ENCODE data around the gene SERPINB8. TPM values are rescaled to one million over a fixed set of nuclear protein-coding genes. Genes with fewer than 3 reads are reported as not detected.

Gene SERPINB8
- total RNA-seq, 4 donors from 2014 or later = 6.4 to 16.6 (median 11.5) TPM

DNA sequence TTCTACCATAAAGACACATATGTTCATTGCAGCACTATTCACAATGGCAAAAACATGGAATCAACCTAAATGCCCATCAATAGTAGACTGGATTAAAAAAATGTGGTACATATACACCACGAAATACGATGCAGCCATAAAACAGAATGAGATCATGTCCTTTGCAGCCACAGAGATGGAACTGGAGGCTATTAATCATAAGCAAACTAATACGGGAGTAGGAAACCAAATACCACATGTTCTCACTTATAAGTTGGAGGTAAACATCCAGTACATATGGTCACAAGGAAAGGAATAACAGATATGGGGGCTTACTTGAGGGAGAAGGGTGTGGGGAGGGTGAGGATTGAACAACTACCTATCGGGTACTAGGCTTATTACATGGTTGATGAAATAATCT lies 13.1 kb upstream of the SERPINB8 start:
- no peak overlapping the region for H3K27ac ChIP-seq
- TF ChIP-seq CTCF (IDR thresholded peaks at IDR 0.05) (no peak), EP300 (IDR thresholded peaks at IDR 0.05) (no peak), POLR2AphosphoS5 (IDR thresholded peaks at IDR 0.05) (no peak), POLR2A (IDR thresholded peaks at IDR 0.05) (no peak)
- no peaks in the 10 kb centered on the region for H3K9me3 ChIP-seq
- H3K4me1 ChIP-seq = no peaks in the 10 kb centered on the region
- no peak overlapping the region for H3K4me3 ChIP-seq
- 52 to 71% methylated on average over 3 to 4 of the region's 4 CpGs for WGBS, 2 donors (ENCODE audit: low coverage in 1 of 2)
- no peaks in the 10 kb centered on the region for H3K36me3 ChIP-seq
- no peak for ATAC-seq
- H3K27me3 ChIP-seq = peaks cover 34% of the 10 kb centered on the region

- WGBS, 2 donors (ENCODE audit: low coverage in 1 of 2) = 78% methylated on average over 1 of the region's 1 CpG; no CpG with 5 or more reads in 1 of the 2 donors
- H3K9me3 ChIP-seq = no peaks in the 10 kb centered on the region
- no peak for ATAC-seq
- H3K36me3 ChIP-seq = no peaks in the 10 kb centered on the region
- no peaks in the 10 kb centered on the region for H3K4me1 ChIP-seq
- no peak overlapping the region for H3K27ac ChIP-seq
- peaks cover 40% of the 10 kb centered on the region for H3K27me3 ChIP-seq
- no peak for TF ChIP-seq POLR2A (IDR thresholded peaks at IDR 0.05)
- TF ChIP-seq CTCF (IDR thresholded peaks at IDR 0.05) = no peak
- TF ChIP-seq POLR2AphosphoS5 (IDR thresholded peaks at IDR 0.05) = no peak
- no peak overlapping the region for H3K4me3 ChIP-seq
Measured at GRCh38 chr18:63960891-63961290, 9.0 kb upstream of the SERPINB8 start.

DNA sequence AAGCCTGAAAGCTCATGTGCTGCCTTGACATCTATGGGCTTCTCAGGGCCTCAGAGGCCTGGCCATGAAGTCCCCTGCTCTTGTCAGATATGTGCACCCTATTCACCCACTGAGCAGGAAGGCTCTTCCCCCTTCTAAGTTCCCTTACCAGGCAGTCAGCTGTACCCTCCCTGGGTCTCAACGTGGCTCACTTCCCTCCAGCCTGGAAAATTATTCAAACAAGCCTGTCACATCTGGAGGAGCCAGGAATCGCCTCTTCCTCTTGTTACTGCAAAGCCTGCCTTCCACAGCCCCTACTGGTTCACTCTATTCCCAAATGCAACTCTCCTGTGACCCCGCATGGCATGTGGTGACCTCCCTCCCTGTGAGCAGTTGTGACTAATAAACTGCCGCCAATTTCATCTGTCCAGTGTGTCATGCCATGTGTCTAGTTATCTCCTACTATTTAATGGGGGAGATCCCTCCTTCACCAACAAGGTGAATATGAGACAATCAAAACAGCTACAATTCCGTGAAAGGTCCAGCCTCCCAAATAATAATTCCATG lies 8.4 kb upstream of the SERPINB8 start:
- no peak for ATAC-seq
- peaks cover 34% of the 10 kb centered on the region for H3K27me3 ChIP-seq
- WGBS, 2 donors (ENCODE audit: low coverage in 1 of 2) = 36 to 61% methylated on average over 2 to 5 of the region's 5 CpGs
- no peaks in the 10 kb centered on the region for H3K4me1 ChIP-seq
- no peaks in the 10 kb centered on the region for H3K36me3 ChIP-seq
- no peak overlapping the region for H3K27ac ChIP-seq
- H3K4me3 ChIP-seq = no peak overlapping the region
- TF ChIP-seq POLR2A (IDR thresholded peaks at IDR 0.05) (no peak), CTCF (IDR thresholded peaks at IDR 0.05) (no peak), EP300 (IDR thresholded peaks at IDR 0.05) (no peak), POLR2AphosphoS5 (IDR thresholded peaks at IDR 0.05) (no peak)
- H3K9me3 ChIP-seq = no peaks in the 10 kb centered on the region

- ATAC-seq = no peak
- 29% methylated on average over 1 of the region's 1 CpG; no CpG with 5 or more reads in 1 of the 2 donors for WGBS, 2 donors (ENCODE audit: low coverage in 1 of 2)
- H3K4me3 ChIP-seq = no peak overlapping the region
- H3K9me3 ChIP-seq = no peaks in the 10 kb centered on the region
- H3K27ac ChIP-seq = no peak overlapping the region
- H3K36me3 ChIP-seq = no peaks in the 10 kb centered on the region
- H3K4me1 ChIP-seq = no peaks in the 10 kb centered on the region
- H3K27me3 ChIP-seq = peaks cover 31% of the 10 kb centered on the region
- TF ChIP-seq POLR2A (IDR thresholded peaks at IDR 0.05) (no peak), POLR2AphosphoS5 (IDR thresholded peaks at IDR 0.05) (no peak), CTCF (IDR thresholded peaks at IDR 0.05) (no peak), EP300 (IDR thresholded peaks at IDR 0.05) (no peak)
Measured at GRCh38 chr18:63962137-63962536, 7.7 kb upstream of the SERPINB8 start.

DNA sequence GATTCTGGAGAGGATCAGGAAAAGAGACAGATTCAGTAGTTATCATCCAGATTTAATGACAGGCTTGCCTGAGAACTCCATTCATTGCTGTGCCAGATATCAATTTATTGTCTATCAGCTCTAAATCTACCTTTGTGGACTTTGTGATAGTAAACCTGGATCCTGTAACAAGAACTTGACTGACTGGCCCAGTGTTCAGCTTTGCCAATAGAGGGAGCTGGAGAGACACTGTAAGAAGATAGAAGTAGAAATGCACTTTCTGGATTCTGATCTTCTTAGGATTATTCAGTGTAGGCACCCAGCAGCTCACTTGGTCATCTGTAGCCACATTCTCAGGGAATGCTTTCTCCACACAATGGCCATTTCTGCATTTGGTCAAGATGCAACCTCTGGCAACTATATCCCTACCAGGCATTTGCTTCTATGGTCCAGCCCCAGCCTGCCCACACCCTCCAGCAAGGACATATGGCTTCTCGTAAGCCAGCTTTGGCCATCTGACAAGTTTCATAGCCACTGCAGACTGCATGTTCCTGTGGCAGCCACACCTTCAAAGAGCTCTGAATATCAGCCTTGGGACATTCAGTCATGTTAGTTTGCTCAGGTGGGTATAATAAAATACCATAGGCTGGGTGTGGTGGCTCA lies 6.1 kb upstream of the SERPINB8 start:
- H3K9me3 ChIP-seq = no peaks in the 10 kb centered on the region
- no peak overlapping the region for H3K27ac ChIP-seq
- peaks cover 29% of the 10 kb centered on the region for H3K27me3 ChIP-seq
- ATAC-seq = peak; percentile 65
- 50 to 67% methylated on average over 1 of the region's 1 CpG for WGBS, 2 donors (ENCODE audit: low coverage in 1 of 2)
- no peaks in the 10 kb centered on the region for H3K4me1 ChIP-seq
- H3K36me3 ChIP-seq = no peaks in the 10 kb centered on the region
- TF ChIP-seq CTCF (IDR thresholded peaks at IDR 0.05) (peak; percentile 62 to 84 (median 72)), EP300 (IDR thresholded peaks at IDR 0.05) (no peak)
- no peak overlapping the region for H3K4me3 ChIP-seq
